NCI-H446 treated with DMSO at 0.1 percent for 48 hours (cell line): ENCODE data around the gene VPS13D.

ENCODE experiments used
- DNase-seq: peaks from one replicate; lab custom pipeline; 2025; lab: John Stamatoyannopoulos, UW

VPS13D gene

DNA sequence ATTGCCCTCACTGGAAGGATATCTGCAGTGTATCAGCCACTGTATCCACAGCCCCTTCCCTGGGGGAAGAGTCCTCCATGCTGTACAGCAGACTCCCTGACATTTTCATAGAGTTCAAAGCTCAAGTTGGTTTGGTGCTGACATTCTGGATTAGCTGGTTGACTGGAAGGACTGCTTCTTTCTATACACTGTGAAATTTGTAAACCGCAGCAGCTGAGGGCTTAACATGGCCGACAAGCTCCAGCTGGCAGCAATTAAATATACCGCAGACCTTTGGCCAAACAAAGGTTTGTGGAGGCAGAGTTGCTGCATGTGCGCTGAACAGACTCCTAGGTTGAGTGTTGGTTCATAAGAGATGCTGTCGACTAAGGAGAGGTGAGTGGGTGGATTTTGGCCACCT, 261.8 kb downstream of the VPS13D start:
- DNase-seq: no peak

DNA sequence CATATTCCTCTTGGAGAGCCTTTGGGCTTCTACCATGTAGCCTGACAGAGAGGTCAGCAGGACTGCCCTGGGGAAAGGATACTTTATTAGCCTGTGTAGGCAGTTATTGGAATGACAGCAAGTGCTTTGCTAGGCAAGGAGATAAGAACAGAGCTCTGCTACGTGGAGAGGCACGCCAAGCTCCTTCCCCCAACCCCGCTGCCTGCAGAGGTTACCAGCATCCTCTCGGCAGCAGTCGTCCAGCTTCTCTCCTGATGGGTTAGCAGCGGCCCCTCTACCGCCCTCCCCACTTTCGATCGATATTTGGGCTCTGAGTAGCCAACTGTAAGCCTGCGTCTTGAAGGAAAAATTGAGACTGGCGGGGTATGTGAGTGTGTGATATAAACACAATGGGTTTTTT, 265.9 kb downstream of the VPS13D start:
- DNase-seq: no peak

DNA sequence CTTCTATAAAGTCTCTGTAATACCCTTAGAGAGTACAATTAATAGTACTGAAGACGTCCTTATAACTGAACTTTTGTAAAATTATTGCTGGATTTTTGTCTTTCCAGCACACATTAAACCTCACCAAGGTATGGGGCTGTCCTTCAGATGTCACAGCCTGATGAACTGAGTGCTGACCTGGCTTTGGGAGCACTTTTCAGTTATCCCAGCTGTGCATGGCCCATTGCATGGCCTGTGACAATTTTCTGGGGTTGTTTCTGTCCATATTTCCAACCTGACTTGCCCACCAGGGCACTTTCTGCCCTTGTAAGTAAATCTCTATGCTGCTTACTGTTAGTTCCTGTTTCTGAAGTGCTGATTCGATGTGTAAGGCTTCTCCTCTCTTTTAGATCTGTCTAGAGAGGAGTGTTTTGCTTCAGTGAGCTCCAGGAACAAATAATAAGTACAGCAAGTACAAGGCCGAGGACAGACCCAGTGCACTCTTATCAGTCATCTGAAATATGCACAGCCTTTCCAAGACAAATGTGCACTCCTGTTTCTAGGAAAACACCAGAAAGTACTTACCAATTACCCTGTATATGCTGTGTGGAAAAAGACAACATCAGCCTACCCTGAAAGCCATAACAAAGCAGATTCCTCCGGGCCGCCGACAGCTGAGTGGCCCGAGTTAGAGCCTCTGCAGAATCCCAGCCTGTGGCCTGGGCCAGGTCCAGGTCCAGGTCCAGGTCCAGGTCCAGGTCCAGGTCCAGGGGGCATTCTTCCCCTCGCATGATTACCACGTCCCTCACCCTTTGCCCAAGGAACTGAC, 266.5 kb downstream of the VPS13D start:
- no peak for DNase-seq

DNA sequence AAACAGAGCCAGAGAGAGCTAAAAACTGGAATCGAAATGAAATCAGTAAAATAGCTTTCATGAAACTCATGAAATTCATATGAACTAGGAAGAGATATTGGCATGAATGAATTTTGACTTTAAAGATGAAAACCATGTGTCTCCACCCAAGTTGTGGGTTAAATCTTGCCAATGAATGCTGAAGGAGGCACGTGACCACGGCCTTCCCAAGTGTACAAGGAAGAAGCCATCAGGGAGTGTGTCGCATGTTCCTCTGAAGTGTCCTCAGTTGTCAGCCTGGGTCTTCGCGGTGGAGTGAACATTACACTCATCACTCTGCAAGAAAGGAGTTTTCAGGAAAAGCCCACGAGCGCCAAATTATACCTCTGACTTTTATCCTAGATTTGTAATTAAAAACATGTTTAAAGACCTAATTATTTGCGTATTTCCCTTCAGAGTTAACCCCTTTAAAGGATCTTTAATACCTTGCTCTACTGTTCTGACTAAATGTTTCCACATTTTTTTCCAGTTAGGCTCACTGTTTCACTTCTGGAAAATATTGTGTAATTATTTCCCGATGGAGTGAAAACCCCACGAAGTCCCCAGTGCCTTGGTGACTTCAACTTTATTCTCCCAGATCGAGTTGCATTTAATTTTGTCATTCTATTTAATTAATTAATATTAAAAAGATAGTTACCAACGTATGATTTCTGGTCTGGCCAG, 269.9 kb downstream of the VPS13D start:
- DNase-seq: no peak

DNA sequence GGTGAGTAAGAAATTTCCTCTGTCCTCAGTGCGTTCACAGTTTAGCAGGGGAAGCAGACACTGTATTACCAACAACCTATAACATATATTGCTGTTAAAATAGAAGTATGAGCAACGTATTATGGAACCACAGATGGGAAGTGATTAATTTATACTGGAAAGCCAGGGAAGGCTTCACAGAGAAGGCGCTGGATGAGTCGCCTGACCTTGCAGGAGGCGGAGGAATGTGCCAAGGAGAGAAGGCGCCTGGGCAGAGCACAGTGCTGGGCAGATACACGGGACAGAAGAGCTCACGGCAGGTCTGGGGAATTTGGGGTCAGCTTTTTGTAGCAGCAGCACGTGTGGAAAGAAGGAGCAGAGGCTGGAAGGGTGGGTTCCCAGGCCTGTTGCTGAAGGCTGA, 271.8 kb downstream of the VPS13D start:
- DNase-seq: no peak

DNA sequence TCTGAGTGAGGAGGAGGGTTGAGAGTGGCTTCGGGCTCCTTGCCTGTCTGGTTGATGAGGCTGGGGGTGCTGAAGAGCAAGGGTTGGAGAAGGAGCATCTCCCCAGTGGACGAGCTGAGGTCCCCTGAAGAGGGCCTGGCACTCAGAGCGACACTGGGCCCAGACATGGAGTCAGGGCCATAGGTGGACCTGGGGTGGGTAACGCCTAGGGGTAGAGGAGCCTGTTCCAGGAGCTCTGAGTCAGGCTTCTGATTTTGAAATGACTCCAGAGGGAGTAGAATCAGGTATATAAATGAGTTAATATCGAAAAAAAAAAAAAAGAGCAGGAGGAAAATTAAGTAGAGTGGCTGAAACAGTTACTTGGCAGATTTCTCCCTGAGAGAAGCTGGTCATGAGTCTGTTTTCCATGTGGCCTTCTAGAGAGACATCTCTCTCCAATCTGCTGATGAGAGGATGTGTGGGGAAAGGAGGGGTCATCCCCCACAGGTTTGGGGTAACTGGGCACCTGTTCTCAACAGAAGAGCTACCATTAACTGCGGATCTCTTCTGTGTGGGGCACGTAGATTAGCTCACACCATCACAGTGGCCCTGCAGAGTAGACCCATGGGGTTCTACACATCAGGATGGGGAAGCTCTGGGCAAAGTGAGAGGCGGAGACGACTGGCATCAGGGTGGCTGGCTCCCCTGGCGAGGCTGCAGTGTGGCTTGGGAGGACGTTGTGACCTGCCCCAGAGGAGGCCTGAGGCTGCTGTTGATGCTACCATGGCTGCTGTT, 272.7 kb downstream of the VPS13D start:
- no peak for DNase-seq

DNA sequence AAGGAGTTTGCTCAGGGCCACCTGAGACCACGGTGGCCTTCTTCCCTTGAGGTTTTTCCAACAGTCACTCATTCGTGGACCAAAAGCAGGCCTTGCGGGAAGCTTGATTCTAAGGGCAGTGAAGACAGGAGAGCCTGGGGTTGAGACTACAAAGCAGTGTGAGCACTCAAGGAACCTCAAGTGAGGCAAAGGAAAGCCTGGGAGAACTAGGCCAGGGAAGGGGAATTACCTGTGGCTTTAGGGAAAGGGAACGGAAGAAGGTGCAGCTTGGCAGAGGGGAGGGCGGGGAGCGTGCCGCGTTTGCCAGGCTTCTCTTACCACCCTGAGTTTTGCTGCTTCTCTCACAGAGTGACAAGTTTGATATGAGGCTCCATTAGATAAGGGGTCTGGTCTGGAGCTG, 273.9 kb downstream of the VPS13D start:
- DNase-seq: no peak

DNA sequence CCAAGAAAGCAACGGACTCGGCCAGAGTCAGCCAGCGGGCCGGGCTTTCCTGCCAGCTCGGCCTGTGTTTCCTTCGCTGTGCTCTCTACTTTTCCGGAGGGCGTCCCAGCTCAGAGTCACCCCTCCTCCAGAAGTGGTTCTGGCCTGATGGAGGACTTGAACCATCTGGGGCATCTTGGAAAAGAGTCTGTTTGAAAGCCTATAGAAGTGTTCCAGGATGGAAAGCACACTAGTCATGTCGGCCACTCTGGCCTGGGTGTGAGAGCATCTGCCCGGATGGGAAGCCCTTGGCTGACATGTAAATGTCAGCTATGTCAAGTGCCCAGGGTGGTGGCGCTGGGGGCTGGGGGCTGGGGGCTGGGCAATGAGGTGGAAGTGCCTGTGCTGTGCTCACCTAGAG, 274.8 kb downstream of the VPS13D start:
- DNase-seq: no peak

DNA sequence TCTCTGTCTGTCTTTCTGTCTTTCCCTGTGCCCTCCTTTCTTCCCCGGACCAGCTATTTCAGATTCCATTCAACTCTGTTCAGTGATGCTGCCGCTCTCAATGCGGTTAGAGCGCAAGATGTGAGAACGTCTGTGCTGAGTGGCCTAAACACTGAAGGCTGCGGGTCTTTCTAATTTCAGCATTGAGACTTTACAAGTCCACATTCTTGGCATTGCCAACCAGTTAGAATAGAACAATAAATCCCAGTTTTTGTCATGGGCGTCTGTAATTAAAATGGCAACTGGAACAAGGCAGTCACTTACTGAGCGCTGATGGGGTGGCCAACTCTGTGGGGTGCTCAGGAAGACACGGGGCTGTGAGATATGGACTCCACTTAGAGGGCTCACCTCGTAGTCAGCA, 275.4 kb downstream of the VPS13D start:
- DNase-seq: no peak

DNA sequence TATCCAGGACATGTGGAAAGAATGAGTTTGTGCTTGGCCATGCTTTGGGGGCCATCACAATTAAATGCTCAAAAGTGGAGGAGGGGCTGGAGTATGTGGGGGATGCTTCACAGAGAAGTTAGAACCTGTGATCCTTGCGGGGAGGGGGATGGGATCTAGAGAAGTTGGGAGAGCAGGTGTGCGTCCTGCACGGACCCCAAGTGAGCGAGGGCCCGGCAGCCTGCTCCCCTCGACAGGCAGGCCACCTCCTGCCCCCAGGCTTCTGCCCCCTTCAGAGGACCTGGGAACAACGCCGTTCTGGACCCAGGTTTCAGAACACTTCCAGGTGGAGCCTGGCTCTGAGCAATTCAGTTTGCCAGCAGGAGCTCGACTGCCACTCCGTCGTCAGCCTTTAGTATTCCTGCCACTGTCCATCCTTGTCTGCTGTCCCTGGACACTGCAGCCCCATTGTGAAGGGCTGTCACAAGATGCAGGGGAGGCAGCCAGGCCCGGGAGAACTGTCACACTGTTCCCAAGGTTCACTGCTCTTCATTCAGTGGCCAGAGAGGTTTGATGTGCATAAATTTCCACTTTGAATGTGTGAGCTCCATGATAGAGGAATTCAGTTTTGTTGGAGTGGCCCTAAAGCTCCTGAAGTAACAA, 275.9 kb downstream of the VPS13D start:
- DNase-seq: no peak

DNA sequence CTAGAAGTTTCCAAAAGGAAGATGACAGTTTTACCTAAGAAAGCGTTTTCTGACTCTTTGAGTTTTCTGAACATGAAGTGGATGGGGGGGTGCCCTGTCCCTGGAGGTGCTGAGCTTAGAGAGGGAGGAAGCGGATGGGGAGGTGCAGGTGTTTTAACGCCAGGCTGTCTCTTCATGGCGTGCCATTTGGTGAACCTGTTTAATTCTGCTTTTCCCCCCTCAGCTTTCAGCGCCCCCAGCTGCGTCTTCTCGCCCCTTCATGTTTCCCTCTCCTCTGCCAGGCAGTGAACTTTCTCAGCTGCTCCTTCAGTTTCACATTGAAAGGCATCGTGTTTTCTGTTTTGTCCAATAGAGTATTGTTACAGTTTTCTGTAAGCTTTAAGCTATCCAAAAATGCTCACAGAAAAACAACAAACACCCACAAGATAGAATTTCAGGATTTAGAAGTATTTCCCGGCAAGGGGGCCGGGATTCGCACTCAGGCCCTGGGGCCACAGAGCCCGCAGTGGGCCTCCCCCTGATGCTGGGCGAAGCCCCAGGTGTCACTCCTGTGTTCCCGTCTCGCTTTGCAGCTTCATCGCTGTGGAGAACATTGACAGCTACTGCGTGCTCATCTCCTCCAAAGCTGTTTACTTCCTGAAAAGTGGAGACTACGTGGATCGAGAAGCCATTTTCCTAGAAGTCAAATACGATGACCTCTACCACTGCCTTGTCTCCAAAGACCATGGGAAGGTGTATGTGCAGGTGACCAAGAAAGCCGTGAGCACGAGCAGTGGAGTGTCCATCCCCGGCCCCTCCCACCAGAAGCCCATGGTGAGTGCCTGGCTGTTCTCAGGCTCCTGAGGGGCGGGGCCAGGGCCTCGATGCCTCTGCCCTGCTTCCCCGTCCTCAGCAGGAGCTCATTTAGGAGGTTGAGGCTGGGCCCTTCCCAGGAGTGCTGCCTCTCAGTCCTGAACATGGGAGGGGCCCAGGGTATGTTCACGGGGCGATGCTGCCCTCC, 276.8 kb downstream of the VPS13D start:
- DNase-seq: no peak

DNA sequence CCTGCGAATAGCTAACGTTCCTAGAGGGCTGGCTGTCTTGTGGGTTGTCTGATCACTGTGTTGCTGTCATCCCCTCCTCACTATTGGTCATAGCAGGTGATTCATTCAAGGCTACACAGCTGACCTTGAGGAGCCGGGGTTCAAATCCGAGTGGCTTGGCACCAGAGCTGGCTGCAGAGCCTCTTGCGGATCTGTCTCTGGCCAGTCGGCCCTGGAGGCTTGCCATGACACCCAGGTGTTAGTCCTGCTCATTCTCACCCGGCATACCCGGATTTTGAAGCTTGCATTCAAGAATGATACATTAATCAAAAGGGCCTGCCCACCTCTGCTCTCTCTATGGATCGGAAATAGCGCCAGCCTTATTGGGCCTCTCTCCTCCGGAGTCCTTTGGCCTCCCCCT, 277.8 kb downstream of the VPS13D start:
- no peak for DNase-seq

DNA sequence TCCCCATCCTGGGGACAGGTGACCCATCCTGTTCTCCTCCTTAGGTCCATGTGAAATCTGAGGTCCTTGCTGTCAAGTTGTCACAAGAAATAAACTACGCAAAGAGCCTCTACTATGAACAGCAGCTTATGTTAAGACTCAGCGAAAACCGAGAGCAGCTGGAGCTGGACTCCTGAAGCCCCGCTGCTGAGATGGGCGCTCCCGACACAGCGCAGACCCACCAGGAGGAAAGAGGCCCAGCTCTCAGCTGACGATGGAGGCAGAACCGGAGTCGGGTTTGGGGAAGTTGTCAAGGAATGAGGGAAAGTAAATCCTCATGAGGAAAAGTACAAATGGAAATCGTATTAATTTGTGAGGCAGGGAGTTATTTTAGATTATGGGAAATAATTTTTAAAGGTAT, 279.0 kb downstream of the VPS13D start:
- no peak for DNase-seq

DNA sequence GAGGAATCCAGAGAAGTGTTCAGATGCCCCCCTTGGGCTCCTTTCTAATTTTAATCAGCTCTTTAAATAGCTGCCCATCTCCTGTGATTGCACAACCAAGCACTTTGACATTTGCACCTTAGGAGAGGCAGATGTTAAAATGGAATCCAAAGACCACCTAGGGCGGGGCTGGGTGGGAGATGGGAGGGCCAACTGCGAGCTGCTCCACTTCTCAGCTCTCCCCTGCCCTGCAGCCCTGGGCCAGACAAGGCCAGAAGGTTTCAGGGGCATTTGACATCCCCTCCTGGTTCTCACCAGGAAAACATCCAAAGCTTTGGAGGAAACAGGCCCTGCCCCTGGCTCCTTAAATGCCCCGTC, 281.3 kb downstream of the VPS13D start:
- DNase-seq: no peak

DNA sequence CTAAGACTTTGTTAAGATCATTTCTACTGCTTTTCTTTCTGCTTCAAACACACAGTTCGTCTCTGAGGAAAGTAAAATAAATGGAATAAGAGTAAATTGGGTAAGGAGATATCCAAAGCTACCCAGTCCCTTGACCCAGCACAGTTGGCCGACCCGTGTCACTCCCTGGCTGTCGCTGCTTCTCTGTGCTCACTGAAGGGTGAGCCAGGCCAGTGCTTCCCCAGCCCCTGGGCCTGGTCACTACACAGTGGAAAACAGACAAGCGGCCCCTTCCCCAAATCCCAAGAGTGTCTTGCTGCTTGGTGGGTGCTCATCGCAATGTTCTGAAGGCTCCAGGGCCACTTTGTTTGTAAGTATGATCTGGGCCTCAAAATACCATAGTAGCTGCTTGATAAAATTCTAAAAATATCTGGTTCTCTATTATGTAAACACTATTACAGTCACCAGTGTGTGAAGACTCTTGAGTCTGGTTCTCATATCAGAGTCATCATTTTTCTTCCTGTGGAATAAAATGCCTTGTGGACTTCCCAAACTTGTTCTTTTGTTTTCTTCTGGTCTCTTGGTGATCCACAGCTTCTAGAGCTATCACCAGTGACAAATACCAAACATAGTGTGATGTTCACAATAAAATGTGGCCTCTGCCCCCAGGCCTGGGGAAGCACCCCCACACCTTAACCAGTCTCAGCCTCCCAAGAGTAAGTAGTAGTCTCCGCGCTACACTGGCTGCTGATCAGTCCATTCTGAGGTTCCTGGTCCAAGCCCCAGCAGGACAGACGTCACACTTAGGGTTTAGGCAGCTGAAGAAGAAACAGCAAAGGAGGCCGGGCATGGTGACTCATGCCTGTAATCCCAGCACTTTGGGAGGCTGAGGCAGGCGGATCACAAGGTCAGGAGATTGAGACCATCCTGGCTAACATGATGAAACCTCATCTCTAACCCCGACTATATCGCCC, 282.0 kb downstream of the VPS13D start:
- no peak for DNase-seq

DNA sequence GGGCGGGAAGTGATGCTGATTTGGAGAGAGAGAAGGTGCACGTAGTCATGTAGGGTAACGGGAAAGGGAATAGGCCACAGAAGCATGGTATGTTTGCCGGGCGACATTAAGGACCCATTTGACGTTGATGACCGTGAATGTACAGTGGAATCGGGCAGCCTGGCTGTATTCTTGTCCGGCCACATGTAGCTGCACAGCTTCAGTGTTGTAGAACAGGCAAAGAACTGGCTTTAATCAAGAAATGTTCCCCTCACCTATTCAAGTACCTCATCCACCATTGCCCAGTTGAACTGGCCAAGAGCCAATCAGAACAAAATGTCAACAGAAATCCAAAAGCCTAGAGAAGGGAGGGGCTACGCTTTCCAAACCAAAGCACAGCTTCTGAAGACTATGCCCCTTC, 283.4 kb downstream of the VPS13D start:
- no peak for DNase-seq

DNA sequence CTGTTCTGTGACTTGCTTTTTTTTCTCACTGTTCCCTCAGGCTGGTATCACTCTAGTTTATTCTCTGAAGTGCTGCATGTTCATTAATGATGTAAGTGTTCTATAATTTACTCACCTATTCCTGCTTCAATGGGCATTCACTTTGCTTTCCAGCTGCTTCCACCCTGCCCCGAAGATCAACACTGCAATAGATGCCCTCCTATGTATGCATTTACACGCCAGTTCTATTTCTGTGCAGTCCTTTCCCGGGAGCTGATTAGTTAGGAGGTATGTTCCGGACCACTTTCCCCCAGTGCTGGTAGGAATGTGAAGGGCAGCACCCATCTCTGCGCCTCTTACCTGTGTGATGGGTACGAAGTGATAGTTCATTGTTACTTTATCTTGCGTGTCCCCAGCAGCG, 284.8 kb downstream of the VPS13D start:
- no peak for DNase-seq

DNA sequence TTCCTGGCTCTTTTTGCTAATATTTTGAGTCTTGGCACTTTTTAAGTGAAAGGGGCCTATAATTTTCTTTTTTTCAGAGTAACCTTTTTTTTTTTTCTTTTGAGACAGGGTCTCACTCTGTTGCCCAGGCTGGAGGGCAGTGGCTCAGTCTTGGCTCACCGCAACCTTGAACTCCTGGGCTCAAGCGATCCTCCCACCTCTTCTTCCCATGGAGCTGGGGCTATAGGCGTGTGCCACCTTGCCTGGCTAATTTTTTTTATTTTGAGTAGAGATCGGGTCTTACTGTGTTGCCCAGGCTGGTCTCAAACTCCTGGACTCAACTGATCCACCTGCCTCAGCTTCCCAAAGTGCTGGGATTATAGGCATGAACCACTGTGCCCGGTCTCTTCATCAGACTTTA, 285.4 kb downstream of the VPS13D start:
- no peak for DNase-seq

DNA sequence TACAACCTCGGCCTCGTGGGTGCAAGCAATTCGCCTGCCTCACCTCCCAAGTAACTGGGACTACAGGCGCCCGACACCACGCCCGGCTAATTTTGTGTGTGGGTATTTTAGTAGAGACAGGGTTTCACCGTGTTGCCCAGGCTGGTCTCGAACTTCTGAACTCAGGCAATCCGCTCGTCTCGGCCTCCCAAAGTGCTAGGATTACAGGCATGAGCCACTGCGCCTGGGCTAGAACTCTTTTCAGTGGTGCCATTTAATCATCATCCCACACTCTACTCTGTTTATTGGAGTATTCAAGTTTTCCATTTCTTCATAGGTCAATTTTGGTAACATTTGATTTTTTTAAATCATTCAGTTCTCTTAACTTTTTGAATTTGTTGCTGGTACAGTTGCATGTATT, 286.9 kb downstream of the VPS13D start:
- DNase-seq: no peak
